GM23338 (cell line): ENCODE measurements around the gene JAKMIP3.
"Not testable (repeated sequence)": the region's sequence is repeated elsewhere in the genome, so short reads cannot be mapped to it uniquely, and the experiment has no call there.

Source experiments
- CREB1 ChIP-seq: fragments of 250-450 bp; sonication (Bioruptor Pico); IDR thresholded peaks from 2 replicates; pipeline ENCODE4 v1.5.0; 2020; ENCODE audit warnings: low read depth, mild to moderate bottlenecking, moderate library complexity
- EZH2 ChIP-seq: fragments of 200-600 bp; sonication (generic); IDR thresholded peaks from one replicate; pipeline ENCODE4 v1.8.0; 2017; ENCODE audit warnings: antibody characterized with exemption, mild to moderate bottlenecking, low read depth; ENCODE audit not compliant: unreplicated experiment
- EZH2phosphoT487 ChIP-seq: fragments of 200-600 bp; sonication (generic); IDR thresholded peaks from one replicate; pipeline ENCODE4 v1.8.1; 2018; ENCODE audit warnings: antibody characterized with exemption; ENCODE audit not compliant: unreplicated experiment
- JUNB ChIP-seq: IDR thresholded peaks from one replicate; pipeline ENCODE4 v1.6.1; 2016; ENCODE audit warnings: antibody characterized with exemption; ENCODE audit not compliant: unreplicated experiment
- NANOG ChIP-seq: IDR thresholded peaks from 2 replicates; pipeline ENCODE4 v1.6.1; 2016; ENCODE audit warnings: antibody characterized with exemption, borderline replicate concordance
- POLR2AphosphoS5 ChIP-seq: IDR thresholded peaks from 2 replicates; pipeline ENCODE4 v1.6.1; 2016; ENCODE audit warnings: antibody characterized with exemption, low read depth
- STAT1 ChIP-seq: IDR thresholded peaks from one replicate; pipeline ENCODE4 v1.6.1; 2016; ENCODE audit warnings: antibody characterized with exemption; ENCODE audit not compliant: unreplicated experiment
- ZNF331 ChIP-seq: fragments of 250-450 bp; sonication (Bioruptor Pico); IDR thresholded peaks from 2 replicates; pipeline ENCODE4 v1.5.0; 2020; ENCODE audit warnings: low read depth, mild to moderate bottlenecking, moderate library complexity
- TF ChIP-seq, protein P1 (sequence below), 2 experiments: fragments of 200-600 bp in 1 of 2; sonication (generic) in 1 of 2; conservative IDR thresholded peaks; 2 replicates each; pipeline versions ENCODE4 v1.5.1 to v1.6.1; 2016 to 2017; ENCODE audit warnings: antibody characterized with exemption in 2 of 2, low read depth in 2 of 2, mild to moderate bottlenecking in 2 of 2, moderate library complexity in 1 of 2
- TF ChIP-seq, protein P2 (sequence below): IDR thresholded peaks from one replicate; pipeline ENCODE4 v1.6.1; 2018; ENCODE audit warnings: antibody characterized with exemption; ENCODE audit not compliant: unreplicated experiment

DNA sequence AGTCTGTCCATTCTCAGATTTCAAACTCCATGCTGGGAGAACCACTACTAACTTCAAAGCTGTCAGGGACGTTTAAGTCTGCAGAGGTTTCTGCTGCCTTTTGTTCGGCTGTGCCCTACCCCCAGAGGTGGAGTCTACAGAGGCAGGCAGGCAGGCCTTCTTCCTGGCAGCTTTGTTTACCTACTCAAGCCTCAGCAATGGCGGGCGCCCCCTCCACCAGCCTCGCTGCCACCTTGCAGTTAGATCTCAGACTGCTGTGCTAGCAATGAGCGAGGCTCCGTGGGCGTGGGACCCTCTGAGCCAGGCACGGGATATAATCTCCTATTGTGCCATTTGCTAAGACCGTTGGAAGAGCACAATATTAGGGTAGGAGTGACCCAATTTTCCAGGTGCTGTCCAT, 27.5 kb downstream of the JAKMIP3 start:
- not testable (repeated sequence) for TF ChIP-seq EZH2; POLR2AphosphoS5; STAT1; EZH2phosphoT487; CREB1 (CRISPR knock-in tag); JUNB; NANOG; ZNF331 (CRISPR knock-in tag)
- TF ChIP-seq, protein P1, sequence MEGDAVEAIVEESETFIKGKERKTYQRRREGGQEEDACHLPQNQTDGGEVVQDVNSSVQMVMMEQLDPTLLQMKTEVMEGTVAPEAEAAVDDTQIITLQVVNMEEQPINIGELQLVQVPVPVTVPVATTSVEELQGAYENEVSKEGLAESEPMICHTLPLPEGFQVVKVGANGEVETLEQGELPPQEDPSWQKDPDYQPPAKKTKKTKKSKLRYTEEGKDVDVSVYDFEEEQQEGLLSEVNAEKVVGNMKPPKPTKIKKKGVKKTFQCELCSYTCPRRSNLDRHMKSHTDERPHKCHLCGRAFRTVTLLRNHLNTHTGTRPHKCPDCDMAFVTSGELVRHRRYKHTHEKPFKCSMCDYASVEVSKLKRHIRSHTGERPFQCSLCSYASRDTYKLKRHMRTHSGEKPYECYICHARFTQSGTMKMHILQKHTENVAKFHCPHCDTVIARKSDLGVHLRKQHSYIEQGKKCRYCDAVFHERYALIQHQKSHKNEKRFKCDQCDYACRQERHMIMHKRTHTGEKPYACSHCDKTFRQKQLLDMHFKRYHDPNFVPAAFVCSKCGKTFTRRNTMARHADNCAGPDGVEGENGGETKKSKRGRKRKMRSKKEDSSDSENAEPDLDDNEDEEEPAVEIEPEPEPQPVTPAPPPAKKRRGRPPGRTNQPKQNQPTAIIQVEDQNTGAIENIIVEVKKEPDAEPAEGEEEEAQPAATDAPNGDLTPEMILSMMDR (conservative IDR thresholded peaks at IDR 0.05; ENCODE audit: low read depth in 2 of 2): not testable (repeated sequence)
- TF ChIP-seq, protein P2, sequence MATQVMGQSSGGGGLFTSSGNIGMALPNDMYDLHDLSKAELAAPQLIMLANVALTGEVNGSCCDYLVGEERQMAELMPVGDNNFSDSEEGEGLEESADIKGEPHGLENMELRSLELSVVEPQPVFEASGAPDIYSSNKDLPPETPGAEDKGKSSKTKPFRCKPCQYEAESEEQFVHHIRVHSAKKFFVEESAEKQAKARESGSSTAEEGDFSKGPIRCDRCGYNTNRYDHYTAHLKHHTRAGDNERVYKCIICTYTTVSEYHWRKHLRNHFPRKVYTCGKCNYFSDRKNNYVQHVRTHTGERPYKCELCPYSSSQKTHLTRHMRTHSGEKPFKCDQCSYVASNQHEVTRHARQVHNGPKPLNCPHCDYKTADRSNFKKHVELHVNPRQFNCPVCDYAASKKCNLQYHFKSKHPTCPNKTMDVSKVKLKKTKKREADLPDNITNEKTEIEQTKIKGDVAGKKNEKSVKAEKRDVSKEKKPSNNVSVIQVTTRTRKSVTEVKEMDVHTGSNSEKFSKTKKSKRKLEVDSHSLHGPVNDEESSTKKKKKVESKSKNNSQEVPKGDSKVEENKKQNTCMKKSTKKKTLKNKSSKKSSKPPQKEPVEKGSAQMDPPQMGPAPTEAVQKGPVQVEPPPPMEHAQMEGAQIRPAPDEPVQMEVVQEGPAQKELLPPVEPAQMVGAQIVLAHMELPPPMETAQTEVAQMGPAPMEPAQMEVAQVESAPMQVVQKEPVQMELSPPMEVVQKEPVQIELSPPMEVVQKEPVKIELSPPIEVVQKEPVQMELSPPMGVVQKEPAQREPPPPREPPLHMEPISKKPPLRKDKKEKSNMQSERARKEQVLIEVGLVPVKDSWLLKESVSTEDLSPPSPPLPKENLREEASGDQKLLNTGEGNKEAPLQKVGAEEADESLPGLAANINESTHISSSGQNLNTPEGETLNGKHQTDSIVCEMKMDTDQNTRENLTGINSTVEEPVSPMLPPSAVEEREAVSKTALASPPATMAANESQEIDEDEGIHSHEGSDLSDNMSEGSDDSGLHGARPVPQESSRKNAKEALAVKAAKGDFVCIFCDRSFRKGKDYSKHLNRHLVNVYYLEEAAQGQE: not testable (repeated sequence)
